ENCODE data around the gene ANKRD65.

Gene ANKRD65

GRCh38 chr1:1399187-1399871 lies 21.7 kb downstream of the ANKRD65 start, which contains the start of gene CCNL2:
TSS of gene CCNL2 (minus strand) at chr1:1399335. CDS start at chr1:1399306, 29 bp downstream.
- no peaks in the 10 kb centered on the region for H3K27me3 ChIP-seq (ENCODE audit: insufficient read depth, low read length)
- WGBS, result under 1% methylated on average over 86 of the region's 86 CpGs
- H3K36me3 ChIP-seq (ENCODE audit: insufficient read depth, low read length), result peaks cover 73% of the 10 kb centered on the region
- peaks cover 9% of the 10 kb centered on the region for H3K4me1 ChIP-seq (ENCODE audit: insufficient read depth, low read length)
- no peaks in the 10 kb centered on the region for H3K9me3 ChIP-seq (ENCODE audit: insufficient read depth, low read depth, low read length)
- H3K9ac ChIP-seq (ENCODE audit: low read depth, low read length), result peak within 1 kb of the TSS; percentile 98
- H3K4me3 ChIP-seq (ENCODE audit: low read length), result peak within 1 kb of the TSS; percentile 99
- H3K27ac ChIP-seq (ENCODE audit: low read depth, low read length), result peak within 1 kb of the TSS; percentile 91

GRCh38 chr1:1398677-1399186 lies 22.3 kb downstream of the ANKRD65 start:
- Histone ChIP-seq H3K4me1 (ENCODE audit: insufficient read depth, low read length) (peaks cover 9% of the 10 kb centered on the region), H3K27me3 (ENCODE audit: insufficient read depth, low read length) (no peaks in the 10 kb centered on the region), H3K27ac (ENCODE audit: low read depth, low read length) (peak overlapping the region; percentile 91), H3K4me3 (ENCODE audit: low read length) (peak overlapping the region; percentile 99), H3K9ac (ENCODE audit: low read depth, low read length) (peak overlapping the region; percentile 98), H3K36me3 (ENCODE audit: insufficient read depth, low read length) (peaks cover 76% of the 10 kb centered on the region), H3K9me3 (ENCODE audit: insufficient read depth, low read depth, low read length) (no peaks in the 10 kb centered on the region)
- 1% methylated on average over 54 of the region's 54 CpGs for WGBS

- H3K27me3 ChIP-seq (ENCODE audit: insufficient read depth, low read length), result no peaks in the 10 kb centered on the region
- peaks cover 77% of the 10 kb centered on the region for H3K36me3 ChIP-seq (ENCODE audit: insufficient read depth, low read length)
- H3K4me3 ChIP-seq (ENCODE audit: low read length), result peak overlapping the region; percentile 99
- H3K9me3 ChIP-seq (ENCODE audit: insufficient read depth, low read depth, low read length), result no peaks in the 10 kb centered on the region
- H3K4me1 ChIP-seq (ENCODE audit: insufficient read depth, low read length), result peaks cover 9% of the 10 kb centered on the region
- peak overlapping the region; percentile 91; the same call in 1 of the 2 replicates for H3K27ac ChIP-seq (ENCODE audit: low read depth, low read length)
- WGBS, result 69% methylated on average over 19 of the region's 19 CpGs
- peak overlapping the region; percentile 98 for H3K9ac ChIP-seq (ENCODE audit: low read depth, low read length)
Measured at GRCh38 chr1:1397839-1398523, 23.1 kb downstream of the ANKRD65 start.

GRCh38 chr1:1395166-1395565 lies 25.9 kb downstream of the ANKRD65 start:
- peaks cover 77% of the 10 kb centered on the region for H3K36me3 ChIP-seq (ENCODE audit: insufficient read depth, low read length)
- no peak overlapping the region for H3K27ac ChIP-seq (ENCODE audit: low read depth, low read length)
- 98% methylated on average over 11 of the region's 11 CpGs for WGBS
- H3K27me3 ChIP-seq (ENCODE audit: insufficient read depth, low read length), result no peaks in the 10 kb centered on the region
- no peak overlapping the region for H3K9ac ChIP-seq (ENCODE audit: low read depth, low read length)
- no peaks in the 10 kb centered on the region for H3K9me3 ChIP-seq (ENCODE audit: insufficient read depth, low read depth, low read length)
- peaks cover 9% of the 10 kb centered on the region for H3K4me1 ChIP-seq (ENCODE audit: insufficient read depth, low read length)
- no peak overlapping the region for H3K4me3 ChIP-seq (ENCODE audit: low read length)

- Histone ChIP-seq H3K36me3 (ENCODE audit: insufficient read depth, low read length) (peaks cover 88% of the 10 kb centered on the region), H3K4me3 (ENCODE audit: low read length) (no peak overlapping the region), H3K27me3 (ENCODE audit: insufficient read depth, low read length) (no peaks in the 10 kb centered on the region), H3K9me3 (ENCODE audit: insufficient read depth, low read depth, low read length) (no peaks in the 10 kb centered on the region), H3K9ac (ENCODE audit: low read depth, low read length) (no peak overlapping the region), H3K27ac (ENCODE audit: low read depth, low read length) (no peak overlapping the region), H3K4me1 (ENCODE audit: insufficient read depth, low read length) (peaks cover 9% of the 10 kb centered on the region)
- WGBS, result 96% methylated on average over 7 of the region's 7 CpGs
Measured at GRCh38 chr1:1394116-1394515, 27.0 kb downstream of the ANKRD65 start.

- Histone ChIP-seq H3K9ac (ENCODE audit: low read depth, low read length) (no peak overlapping the region), H3K36me3 (ENCODE audit: insufficient read depth, low read length) (peaks cover 95% of the 10 kb centered on the region), H3K27me3 (ENCODE audit: insufficient read depth, low read length) (no peaks in the 10 kb centered on the region), H3K4me1 (ENCODE audit: insufficient read depth, low read length) (peaks cover 9% of the 10 kb centered on the region), H3K4me3 (ENCODE audit: low read length) (no peak overlapping the region), H3K9me3 (ENCODE audit: insufficient read depth, low read depth, low read length) (no peaks in the 10 kb centered on the region), H3K27ac (ENCODE audit: low read depth, low read length) (no peak overlapping the region)
- 96% methylated on average over 11 of the region's 11 CpGs for WGBS
Measured at GRCh38 chr1:1393428-1393827, 27.6 kb downstream of the ANKRD65 start.

GRCh38 chr1:1393014-1393413 lies 28.1 kb downstream of the ANKRD65 start:
- no peak overlapping the region for H3K27ac ChIP-seq (ENCODE audit: low read depth, low read length)
- H3K9ac ChIP-seq (ENCODE audit: low read depth, low read length), result no peak overlapping the region
- H3K4me3 ChIP-seq (ENCODE audit: low read length), result no peak overlapping the region
- H3K9me3 ChIP-seq (ENCODE audit: insufficient read depth, low read depth, low read length), result no peaks in the 10 kb centered on the region
- H3K27me3 ChIP-seq (ENCODE audit: insufficient read depth, low read length), result no peaks in the 10 kb centered on the region
- H3K4me1 ChIP-seq (ENCODE audit: insufficient read depth, low read length), result peaks cover 5% of the 10 kb centered on the region
- WGBS, result 93% methylated on average over 4 of the region's 4 CpGs
- H3K36me3 ChIP-seq (ENCODE audit: insufficient read depth, low read length), result peaks cover 95% of the 10 kb centered on the region

- Histone ChIP-seq H3K9ac (ENCODE audit: low read depth, low read length) (no peak overlapping the region), H3K4me1 (ENCODE audit: insufficient read depth, low read length) (no peaks in the 10 kb centered on the region)
- 97% methylated on average over 12 of the region's 12 CpGs for WGBS
Measured at GRCh38 chr1:1391225-1391624, 29.9 kb downstream of the ANKRD65 start.

GRCh38 chr1:1390675-1391074 lies 30.4 kb downstream of the ANKRD65 start:
- H3K27me3 ChIP-seq (ENCODE audit: insufficient read depth, low read length), result no peaks in the 10 kb centered on the region
- H3K36me3 ChIP-seq (ENCODE audit: insufficient read depth, low read length), result peaks cover 99% of the 10 kb centered on the region
- no peaks in the 10 kb centered on the region for H3K9me3 ChIP-seq (ENCODE audit: insufficient read depth, low read depth, low read length)
- H3K4me1 ChIP-seq (ENCODE audit: insufficient read depth, low read length), result no peaks in the 10 kb centered on the region
- no peak overlapping the region for H3K9ac ChIP-seq (ENCODE audit: low read depth, low read length)
- H3K4me3 ChIP-seq (ENCODE audit: low read length), result no peak overlapping the region
- 97% methylated on average over 12 of the region's 12 CpGs for WGBS
- no peak overlapping the region for H3K27ac ChIP-seq (ENCODE audit: low read depth, low read length)

More at GRCh38 chr1:1391225-1391624, 29.9 kb downstream of the ANKRD65 start:
- Histone ChIP-seq H3K4me3 (ENCODE audit: low read length) (no peak overlapping the region), H3K27me3 (ENCODE audit: insufficient read depth, low read length) (no peaks in the 10 kb centered on the region), H3K27ac (ENCODE audit: low read depth, low read length) (no peak overlapping the region), H3K36me3 (ENCODE audit: insufficient read depth, low read length) (peaks cover 99% of the 10 kb centered on the region), H3K9me3 (ENCODE audit: insufficient read depth, low read depth, low read length) (no peaks in the 10 kb centered on the region)

- H3K4me1 ChIP-seq (ENCODE audit: insufficient read depth, low read length), result no peaks in the 10 kb centered on the region
- no peak overlapping the region for H3K9ac ChIP-seq (ENCODE audit: low read depth, low read length)
- H3K4me3 ChIP-seq (ENCODE audit: low read length), result no peak overlapping the region
- H3K27me3 ChIP-seq (ENCODE audit: insufficient read depth, low read length), result no peaks in the 10 kb centered on the region
- no peak overlapping the region for H3K27ac ChIP-seq (ENCODE audit: low read depth, low read length)
- no peaks in the 10 kb centered on the region for H3K9me3 ChIP-seq (ENCODE audit: insufficient read depth, low read depth, low read length)
- H3K36me3 ChIP-seq (ENCODE audit: insufficient read depth, low read length), result peaks cover 78% of the 10 kb centered on the region
- 98% methylated on average over 16 of the region's 16 CpGs for WGBS
Measured at GRCh38 chr1:1388078-1388472, 33.0 kb downstream of the ANKRD65 start.

All from HUES64 (cell line).